DOHH2 (cell line): ENCODE measurements around the gene PSMD9.

Experiments
- H3F3A ChIP-seq: fragments of 200-600 bp; sonication (generic), shearing (Covaris generic); 2 replicates; pipeline ENCODE4 v1.6.0; 2016; ENCODE audit warnings: antibody characterized with exemption, mild to moderate bottlenecking; ENCODE audit not compliant: control insufficient read depth, insufficient read depth
- H3K27ac ChIP-seq: fragments of 200-600 bp; sonication (generic); 2 replicates; pipeline ENCODE4 v1.5.1; 2014; ENCODE audit warnings: low read depth, mild to moderate bottlenecking, low read length, moderate library complexity
- H3K27me3 ChIP-seq: fragments of 200-600 bp; sonication (generic); 2 replicates; pipeline ENCODE4 v1.6.1; 2014; ENCODE audit warnings: mild to moderate bottlenecking, low read length, mixed read lengths; ENCODE audit not compliant: control insufficient read depth
- H3K36me3 ChIP-seq: fragments of 200-600 bp; sonication (generic); 2 replicates; pipeline ENCODE4 v1.6.1; 2014; ENCODE audit warnings: mild to moderate bottlenecking, low read length, moderate library complexity, mixed read lengths; ENCODE audit not compliant: control insufficient read depth
- H3K4me1 ChIP-seq: fragments of 200-600 bp; sonication (generic); 2 replicates; pipeline ENCODE4 v1.6.1; 2014; ENCODE audit warnings: mild to moderate bottlenecking, low read length, mixed read lengths; ENCODE audit not compliant: control insufficient read depth
- H3K4me2 ChIP-seq: fragments of 200-600 bp; sonication (generic); 2 replicates; pipeline ENCODE4 v1.6.0; 2014; ENCODE audit warnings: mild to moderate bottlenecking, low read length, moderate library complexity
- H3K4me3 ChIP-seq: fragments of 200-600 bp; sonication (generic); 2 replicates; pipeline ENCODE4 v1.5.1; 2014; ENCODE audit warnings: mild to moderate bottlenecking, low read length, mixed read lengths
- H3K79me2 ChIP-seq: fragments of 200-600 bp; sonication (generic); 2 replicates; pipeline ENCODE4 v1.6.1; 2014; ENCODE audit warnings: mild to moderate bottlenecking, low read length, mixed read lengths; ENCODE audit not compliant: control insufficient read depth
- H3K9me2 ChIP-seq: fragments of 200-600 bp; sonication (generic); replicated peaks from 2 replicates; pipeline ENCODE4 v1.6.1; 2014; ENCODE audit warnings: mild to moderate bottlenecking, low read length, mixed read lengths; ENCODE audit not compliant: control insufficient read depth
- H3K9me3 ChIP-seq: fragments of 200-600 bp; sonication (generic); 2 replicates; pipeline ENCODE4 v1.6.1; 2014; ENCODE audit warnings: antibody characterized with exemption, low read length, mixed read lengths; ENCODE audit not compliant: control insufficient read depth, insufficient read depth
- H4K20me1 ChIP-seq: fragments of 200-600 bp; sonication (generic); 2 replicates; pipeline ENCODE4 v1.6.0; 2014; ENCODE audit warnings: low read depth, mild to moderate bottlenecking, antibody characterized with exemption, low read length, moderate library complexity; ENCODE audit not compliant: control insufficient read depth, insufficient read depth
- CTCF ChIP-seq: fragments of 200-600 bp; sonication (generic); IDR thresholded peaks from one replicate; pipeline ENCODE4 v1.5.1; 2014; ENCODE audit warnings: antibody characterized with exemption, mild to moderate bottlenecking, low read depth, low read length; ENCODE audit not compliant: poor library complexity, severe bottlenecking
- EZH2phosphoT487 ChIP-seq: fragments of 200-600 bp; sonication (generic); IDR thresholded peaks from 2 replicates; pipeline ENCODE4 v1.6.1; 2017; ENCODE audit warnings: borderline replicate concordance, mild to moderate bottlenecking, antibody characterized with exemption, low read length, moderate library complexity, mixed read lengths

The PSMD9 gene

GRCh38 chr12:121888478-121889273 lies at the start of gene PSMD9:
Gene PSMD9, plus strand, starts transcription at chr12:121888790. Its CDS starts 67 bp downstream, at chr12:121888857.
- H3K79me2 ChIP-seq = peaks cover 48% of the 10 kb centered on the region
- no peaks in the 10 kb centered on the region for H3K9me3 ChIP-seq
- peak within 1 kb of the TSS; percentile 75 for H3K27ac ChIP-seq
- H3K4me1 ChIP-seq = peaks cover 28% of the 10 kb centered on the region
- peaks cover 3% of the 10 kb centered on the region; the same call in 1 of the 2 replicates for H4K20me1 ChIP-seq
- peak; percentile 64 for TF ChIP-seq CTCF
- no peak for TF ChIP-seq EZH2phosphoT487
- no peaks in the 10 kb centered on the region for H3K9me2 ChIP-seq
- H3K36me3 ChIP-seq = peaks cover 31% of the 10 kb centered on the region
- H3F3A ChIP-seq = peaks cover 6% of the 10 kb centered on the region; the same call in 1 of the 2 replicates
- H3K4me3 ChIP-seq = peak within 1 kb of the TSS; percentile 86
- no peaks in the 10 kb centered on the region for H3K27me3 ChIP-seq
- H3K4me2 ChIP-seq = peak within 1 kb of the TSS; percentile 98

- H3K36me3 ChIP-seq = no peaks in the 10 kb centered on the region
- peak overlapping the region; percentile 89 for H3K4me2 ChIP-seq
- H3K9me2 ChIP-seq = no peaks in the 10 kb centered on the region
- H3K4me3 ChIP-seq = peak overlapping the region; percentile 86
- TF ChIP-seq EZH2phosphoT487 (no peak), CTCF (peak; percentile 38)
- H4K20me1 ChIP-seq = no peaks in the 10 kb centered on the region
- no peak overlapping the region for H3K27ac ChIP-seq
- peaks cover 3% of the 10 kb centered on the region; the same call in 1 of the 2 replicates for H3F3A ChIP-seq
- H3K4me1 ChIP-seq = peaks cover 16% of the 10 kb centered on the region
- H3K9me3 ChIP-seq = no peaks in the 10 kb centered on the region
- no peaks in the 10 kb centered on the region for H3K79me2 ChIP-seq
- H3K27me3 ChIP-seq = peaks cover 23% of the 10 kb centered on the region
These were observed 49.2 kb upstream of the PSMD9 start for GRCh38 chr12:121839106-121839992.

- no peaks in the 10 kb centered on the region for H4K20me1 ChIP-seq
- H3K4me2 ChIP-seq = peak overlapping the region; percentile 89
- H3K4me1 ChIP-seq = peaks cover 16% of the 10 kb centered on the region
- peaks cover 23% of the 10 kb centered on the region for H3K27me3 ChIP-seq
- H3K4me3 ChIP-seq = peak overlapping the region; percentile 86
- TF ChIP-seq CTCF = no peak
- TF ChIP-seq EZH2phosphoT487 = no peak
- H3K36me3 ChIP-seq = no peaks in the 10 kb centered on the region
- no peak overlapping the region for H3K27ac ChIP-seq
- H3K9me3 ChIP-seq = no peaks in the 10 kb centered on the region
- 0 out of 2 replicates have a peak, but pooled peaks cover 3% of the 10 kb centered on the region for H3F3A ChIP-seq
- H3K9me2 ChIP-seq = no peaks in the 10 kb centered on the region
- no peaks in the 10 kb centered on the region for H3K79me2 ChIP-seq
These were observed 48.4 kb upstream of the PSMD9 start for GRCh38 chr12:121839993-121840761.
